IgD-negative memory B cell (primary cell): ENCODE measurements around the gene GUCY1B1. TPM values are rescaled to one million over a fixed set of nuclear protein-coding genes. Genes with fewer than 3 reads are reported as not detected.

Source experiments
- H3K27ac Mint-ChIP-seq, 3 donors: one replicate each; pipeline ENCODE4 v1.8.0; 2020 to 2022; ENCODE audit warnings: mild to moderate bottlenecking in 3 of 3, mixed read lengths in 3 of 3, moderate library complexity in 1 of 3
- H3K27me3 Mint-ChIP-seq: one replicate; pipeline ENCODE4 v1.8.0; 2021; ENCODE audit warnings: mixed read lengths
- H3K36me3 Mint-ChIP-seq: one replicate; pipeline ENCODE4 v1.8.0; 2020; ENCODE audit warnings: mild to moderate bottlenecking, mixed read lengths
- H3K4me1 Mint-ChIP-seq, 3 donors: one replicate each; pipeline ENCODE4 v1.8.0; 2020 to 2022; ENCODE audit warnings: mixed read lengths in 3 of 3, mild to moderate bottlenecking in 1 of 3
- H3K4me3 Mint-ChIP-seq, 4 donors: one replicate each; pipeline ENCODE4 v1.8.0; 2020 to 2022; ENCODE audit warnings: mild to moderate bottlenecking in 4 of 4, mixed read lengths in 4 of 4, moderate library complexity in 3 of 4
- H3K9me3 Mint-ChIP-seq, 3 donors: one replicate each; pipeline ENCODE4 v1.8.0; 2020 to 2021; ENCODE audit warnings: mixed read lengths in 3 of 3, mild to moderate bottlenecking in 1 of 3
- polyA plus RNA-seq: library from polyadenylated mRNA; unstranded; fragments of 300-500 nt; fragmentation: Illumina TruSeq; gene quantifications from one replicate; pipeline ENCODE4 v1.2.3, GENCODE V29; 2021

GUCY1B1 gene
- polyA plus RNA-seq, 1 donor from 2014 or later: 0.31 TPM

DNA sequence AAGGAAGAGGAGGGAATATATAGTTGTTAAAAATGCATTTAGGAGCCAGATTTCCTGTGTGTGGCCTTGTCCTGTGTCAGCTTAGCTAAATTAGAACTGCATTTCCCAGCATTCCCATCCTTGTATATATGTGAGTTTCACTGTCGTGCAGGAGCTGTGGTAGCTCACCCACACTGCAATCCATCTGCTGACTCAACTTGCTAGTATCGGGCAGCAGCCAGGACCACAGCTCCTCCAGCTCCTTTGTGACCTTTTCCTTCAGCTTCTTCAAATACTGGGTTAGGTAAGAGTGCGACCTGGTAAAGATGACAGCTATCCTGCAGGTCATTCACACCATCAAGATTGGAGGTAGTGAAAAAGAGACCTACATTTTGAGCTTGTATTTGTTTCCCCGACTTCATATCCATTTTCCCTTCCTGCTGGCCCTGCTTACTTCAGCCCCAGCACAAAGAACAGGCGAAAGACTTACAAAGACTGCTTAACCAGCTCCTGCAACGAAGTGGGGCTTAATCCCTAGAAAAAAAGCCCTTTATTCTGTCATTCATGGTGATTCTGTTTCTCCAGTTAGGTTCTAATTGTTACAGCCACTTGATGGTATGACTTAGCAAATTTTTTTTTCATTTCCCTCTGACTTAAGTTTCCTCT, 95.9 kb downstream of the GUCY1B1 start:
- Mint-ChIP-seq H3K36me3 (peaks cover 3% of the 10 kb centered on the region), H3K27me3 (peaks cover 2% of the 10 kb centered on the region), H3K27ac (no peak overlapping the region), H3K4me3 (no peak overlapping the region), H3K4me1 (no peaks in the 10 kb centered on the region), H3K9me3 (peaks cover 0 to 5% (median 2%) of the 10 kb centered on the region in 3 donors)

DNA sequence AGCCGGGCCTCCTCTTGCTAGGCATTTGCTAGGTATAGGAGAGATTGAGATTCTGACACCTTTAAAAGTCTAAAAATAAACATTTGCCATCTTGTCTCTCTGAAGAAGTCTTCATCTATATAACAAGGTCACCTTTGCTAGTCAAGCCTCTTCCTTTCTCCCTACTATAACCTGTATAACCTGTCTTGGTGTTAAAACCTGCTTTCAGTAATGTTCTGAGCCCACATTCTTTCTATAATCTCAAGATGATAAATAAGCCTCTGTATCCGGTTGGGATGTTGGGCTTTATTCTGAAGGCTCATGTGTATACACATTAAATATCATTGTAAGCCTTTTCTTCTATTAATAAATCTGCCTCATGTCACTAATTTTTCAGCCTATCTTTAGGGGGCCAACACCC, 97.1 kb downstream of the GUCY1B1 start:
- Mint-ChIP-seq H3K27me3 (peaks cover 2% of the 10 kb centered on the region), H3K9me3 (no peaks in the 10 kb centered on the region), H3K4me1 (no peaks in the 10 kb centered on the region), H3K4me3 (no peak overlapping the region), H3K36me3 (no peaks in the 10 kb centered on the region), H3K27ac (no peak overlapping the region)

Other genes with a start within 250 kb of the GUCY1B1 start
- not detected for gene GUCY1A1, start 92.2 kb upstream of the GUCY1B1 start, polyA plus RNA-seq
- gene ASIC5, start 107.3 kb downstream of the GUCY1B1 start, polyA plus RNA-seq: not detected
- not detected for gene TDO2, start 144.7 kb downstream of the GUCY1B1 start, polyA plus RNA-seq
- gene CTSO, start 194.8 kb downstream of the GUCY1B1 start, polyA plus RNA-seq: 32.6 TPM